ENCODE measurements around the gene CRACR2B.

Gene CRACR2B

GRCh38 chr11:834371-835316 lies 6.9 kb downstream of the CRACR2B start:
- no peak for TF ChIP-seq CTCF (conservative IDR thresholded peaks at IDR 0.05; ENCODE audit: low read length)
- DNase-seq (ENCODE audit: low read depth): peak; percentile 82
- H3K4me3 ChIP-seq (ENCODE audit: low read length): peak overlapping the region; percentile 84

- DNase-seq (ENCODE audit: low read depth): no peak
- no peak for TF ChIP-seq CTCF (conservative IDR thresholded peaks at IDR 0.05; ENCODE audit: low read length)
- H3K4me3 ChIP-seq (ENCODE audit: low read length): no peak overlapping the region
Observed at GRCh38 chr11:836274-836673, 8.6 kb downstream of the CRACR2B start.

GRCh38 chr11:836700-837099 lies 9.0 kb downstream of the CRACR2B start:
- DNase-seq (ENCODE audit: low read depth): no peak
- TF ChIP-seq CTCF (conservative IDR thresholded peaks at IDR 0.05; ENCODE audit: low read length): no peak
- H3K4me3 ChIP-seq (ENCODE audit: low read length): no peak overlapping the region

- no peak overlapping the region for H3K4me3 ChIP-seq (ENCODE audit: low read length)
- TF ChIP-seq CTCF (conservative IDR thresholded peaks at IDR 0.05; ENCODE audit: low read length): no peak
- DNase-seq (ENCODE audit: low read depth): no peak
Observed at GRCh38 chr11:837189-837989, 9.7 kb downstream of the CRACR2B start.

GRCh38 chr11:837990-838307 lies 10.2 kb downstream of the CRACR2B start:
- no peak for TF ChIP-seq CTCF (conservative IDR thresholded peaks at IDR 0.05; ENCODE audit: low read length)
- no peak for DNase-seq (ENCODE audit: low read depth)
- H3K4me3 ChIP-seq (ENCODE audit: low read length): no peak overlapping the region

GRCh38 chr11:838441-839279 lies 10.9 kb downstream of the CRACR2B start:
- TF ChIP-seq CTCF (conservative IDR thresholded peaks at IDR 0.05; ENCODE audit: low read length): peak; percentile 34
- H3K4me3 ChIP-seq (ENCODE audit: low read length): no peak overlapping the region

More at GRCh38 chr11:838441-839279, 10.9 kb downstream of the CRACR2B start:
- peak; percentile 41 for DNase-seq (ENCODE audit: low read depth)
